HFF-Myc (cell line): ENCODE measurements around the gene TXNRD2.
"Not testable (repeated sequence)": the region's sequence is repeated elsewhere in the genome, so short reads cannot be mapped to it uniquely, and the experiment has no call there.

Source experiments
- DNase-seq: peaks from one replicate; pipeline ENCODE4 v3.0.0-alpha.2; 2011; ENCODE audit warnings: low read depth; ENCODE audit errors: extremely low read depth
- H3K4me3 ChIP-seq: replicated peaks from 2 replicates; pipeline ENCODE4 v1.5.1; 2011; ENCODE audit warnings: low read depth, mild to moderate bottlenecking, control low read depth, low read length
- TF ChIP-seq, protein P1 (sequence below): IDR thresholded peaks from 2 replicates; pipeline ENCODE4 v1.5.1; 2012; ENCODE audit warnings: mild to moderate bottlenecking, low read depth, low read length, control low read depth; ENCODE audit errors: missing control alignments

The TXNRD2 gene

DNA sequence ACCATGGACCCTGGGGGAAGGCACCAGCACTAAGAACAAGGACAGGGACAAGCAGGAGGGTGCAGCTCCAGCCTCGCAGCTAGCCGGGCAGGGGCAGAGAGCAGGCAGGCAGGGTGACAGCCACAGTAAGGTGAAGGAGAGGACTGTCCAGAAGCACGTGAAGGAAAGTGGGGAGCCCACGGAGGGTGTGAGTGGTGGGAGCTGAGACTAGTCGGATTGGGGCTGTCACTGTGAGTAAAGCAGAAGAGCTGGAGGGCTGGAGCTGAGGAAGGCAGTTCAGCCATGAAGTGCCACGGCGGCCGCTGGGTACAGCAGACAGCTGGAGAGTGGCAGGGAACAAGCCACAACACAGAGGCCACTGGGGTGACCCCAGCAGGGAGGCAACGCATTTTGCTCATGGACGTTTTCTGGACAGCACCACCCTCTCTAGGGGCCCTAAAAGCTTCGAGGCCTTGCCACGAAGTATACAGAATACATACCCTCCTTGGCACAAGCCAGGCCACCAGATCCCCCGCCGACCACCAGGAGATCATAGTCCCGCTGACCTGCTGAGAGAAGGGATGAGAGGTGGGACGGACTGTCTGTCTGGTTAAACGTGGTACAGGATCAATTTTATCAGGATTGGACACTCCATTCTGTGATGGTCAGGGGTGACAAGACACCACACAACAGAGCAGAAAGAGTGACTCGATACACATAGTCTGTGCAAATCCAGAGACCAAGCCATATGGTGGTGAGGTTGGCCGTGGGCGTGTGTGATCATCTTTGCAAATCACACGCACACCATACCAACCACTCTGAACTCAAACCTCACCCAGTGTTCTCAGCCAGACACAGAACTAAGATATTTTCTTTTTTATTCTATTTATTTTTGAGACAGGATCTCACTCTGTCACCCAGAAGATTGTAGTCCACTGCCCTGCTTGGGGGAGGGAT is 10.8 kb downstream of the TXNRD2 start:
- DNase-seq, result no peak
- TF ChIP-seq, protein P1, sequence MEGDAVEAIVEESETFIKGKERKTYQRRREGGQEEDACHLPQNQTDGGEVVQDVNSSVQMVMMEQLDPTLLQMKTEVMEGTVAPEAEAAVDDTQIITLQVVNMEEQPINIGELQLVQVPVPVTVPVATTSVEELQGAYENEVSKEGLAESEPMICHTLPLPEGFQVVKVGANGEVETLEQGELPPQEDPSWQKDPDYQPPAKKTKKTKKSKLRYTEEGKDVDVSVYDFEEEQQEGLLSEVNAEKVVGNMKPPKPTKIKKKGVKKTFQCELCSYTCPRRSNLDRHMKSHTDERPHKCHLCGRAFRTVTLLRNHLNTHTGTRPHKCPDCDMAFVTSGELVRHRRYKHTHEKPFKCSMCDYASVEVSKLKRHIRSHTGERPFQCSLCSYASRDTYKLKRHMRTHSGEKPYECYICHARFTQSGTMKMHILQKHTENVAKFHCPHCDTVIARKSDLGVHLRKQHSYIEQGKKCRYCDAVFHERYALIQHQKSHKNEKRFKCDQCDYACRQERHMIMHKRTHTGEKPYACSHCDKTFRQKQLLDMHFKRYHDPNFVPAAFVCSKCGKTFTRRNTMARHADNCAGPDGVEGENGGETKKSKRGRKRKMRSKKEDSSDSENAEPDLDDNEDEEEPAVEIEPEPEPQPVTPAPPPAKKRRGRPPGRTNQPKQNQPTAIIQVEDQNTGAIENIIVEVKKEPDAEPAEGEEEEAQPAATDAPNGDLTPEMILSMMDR, result no peak
- no peak overlapping the region for H3K4me3 ChIP-seq

DNA sequence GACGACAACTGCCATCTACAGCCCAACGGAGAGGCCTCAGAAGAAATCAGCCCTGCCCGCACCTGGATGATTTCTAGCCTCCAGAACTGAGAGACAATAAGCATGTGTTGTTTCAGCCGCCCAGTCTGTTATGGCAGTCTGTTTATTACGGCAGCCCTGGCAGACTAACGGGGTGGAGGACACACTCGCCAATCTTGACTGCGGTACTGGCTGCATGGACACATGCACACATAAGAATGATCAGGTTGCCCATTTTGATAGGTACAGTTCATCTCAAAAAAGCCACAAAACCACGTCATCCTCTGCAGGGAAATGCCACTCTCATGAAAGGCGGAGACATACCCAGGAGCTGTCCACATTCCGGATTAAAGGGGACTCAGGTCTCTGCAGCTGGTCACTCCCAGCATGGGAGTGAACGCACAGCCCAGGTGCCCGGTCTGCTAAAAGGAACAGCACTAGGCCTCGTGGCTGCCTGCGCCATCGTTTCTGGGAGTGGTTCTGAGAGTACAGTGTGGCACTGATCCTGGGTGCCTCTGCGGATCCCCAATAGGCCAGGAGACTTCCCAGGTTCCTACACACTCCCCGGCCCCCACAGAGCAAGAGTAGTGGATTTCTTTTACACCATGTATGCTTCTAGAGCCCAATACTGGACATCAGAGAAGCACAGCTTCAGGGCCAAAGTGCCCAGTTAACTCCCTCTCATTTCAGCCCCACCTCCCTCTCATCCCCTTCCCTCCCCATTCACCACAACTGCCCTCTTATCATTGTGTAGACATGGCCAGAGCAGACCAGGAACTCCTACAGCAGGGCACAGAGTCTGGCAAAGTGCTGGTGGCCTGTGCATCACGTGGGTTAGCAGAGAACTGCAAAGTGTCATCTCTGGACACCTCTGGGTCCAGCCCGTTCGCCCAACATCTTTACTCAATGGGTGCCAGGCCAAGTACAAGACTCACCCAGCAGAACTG is 11.8 kb downstream of the TXNRD2 start:
- H3K4me3 ChIP-seq, result no peak overlapping the region
- TF ChIP-seq, protein P1, result no peak
- DNase-seq, result no peak

DNA sequence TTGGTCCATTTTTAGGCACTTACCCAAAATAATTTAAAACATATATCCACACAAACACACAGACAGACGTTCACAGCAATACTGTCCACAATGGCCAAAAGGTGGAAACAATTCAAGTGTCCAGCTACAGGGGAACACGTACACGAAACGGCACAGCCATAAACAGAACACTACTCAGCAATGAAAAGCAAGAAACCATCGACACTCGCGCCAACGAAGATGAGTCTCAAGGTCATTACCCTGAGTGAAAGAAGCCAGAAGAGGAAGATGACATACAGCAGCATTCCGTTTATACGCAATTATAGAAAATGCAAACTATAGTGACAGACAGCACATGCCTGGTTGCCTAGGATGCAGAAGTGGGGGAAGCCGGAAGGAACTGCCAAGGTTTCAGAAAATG is 13.4 kb downstream of the TXNRD2 start:
- no peak overlapping the region for H3K4me3 ChIP-seq
- no peak for DNase-seq
- TF ChIP-seq, protein P1, result no peak

DNA sequence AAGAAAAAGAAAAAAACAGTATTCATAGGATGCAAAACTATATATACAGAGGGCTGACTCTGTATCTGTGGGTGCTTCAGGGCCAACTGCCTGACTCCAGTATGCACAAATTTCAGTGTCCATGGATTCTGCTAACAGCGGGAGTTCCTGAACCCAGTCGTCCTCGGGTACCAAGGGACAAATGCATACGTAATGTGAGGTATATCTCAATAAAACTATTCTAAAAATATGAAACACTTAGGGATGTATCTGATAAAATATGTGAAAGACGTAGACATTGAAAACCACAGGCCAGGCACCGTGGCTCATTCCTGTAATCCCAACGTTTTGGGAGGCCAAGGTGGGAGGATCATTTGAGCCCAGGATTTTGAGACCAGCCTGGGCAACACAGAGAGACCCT is 13.9 kb downstream of the TXNRD2 start:
- no peak for DNase-seq
- TF ChIP-seq, protein P1, result no peak
- no peak overlapping the region for H3K4me3 ChIP-seq

DNA sequence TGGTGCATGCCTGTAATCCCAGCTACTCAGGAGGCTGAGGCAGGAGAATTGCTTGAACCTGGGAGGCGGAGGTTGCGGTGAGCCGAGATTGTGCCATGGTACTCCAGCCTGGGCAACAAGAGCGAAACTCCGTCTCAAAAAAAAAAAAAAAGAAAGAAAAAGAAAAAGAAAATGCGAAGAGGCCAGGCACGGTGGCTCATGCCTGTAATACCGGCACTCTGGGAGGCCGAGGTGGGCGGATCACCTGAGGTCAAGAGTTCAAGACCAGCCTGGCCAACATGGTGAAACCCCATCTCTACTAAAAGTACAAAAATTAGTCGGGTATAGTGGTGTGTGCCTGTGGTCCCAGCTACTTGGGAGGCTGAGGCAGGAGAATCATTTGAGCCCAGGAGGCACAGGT is 15.6 kb downstream of the TXNRD2 start:
- not testable (repeated sequence) for DNase-seq, H3K4me3 ChIP-seq

DNA sequence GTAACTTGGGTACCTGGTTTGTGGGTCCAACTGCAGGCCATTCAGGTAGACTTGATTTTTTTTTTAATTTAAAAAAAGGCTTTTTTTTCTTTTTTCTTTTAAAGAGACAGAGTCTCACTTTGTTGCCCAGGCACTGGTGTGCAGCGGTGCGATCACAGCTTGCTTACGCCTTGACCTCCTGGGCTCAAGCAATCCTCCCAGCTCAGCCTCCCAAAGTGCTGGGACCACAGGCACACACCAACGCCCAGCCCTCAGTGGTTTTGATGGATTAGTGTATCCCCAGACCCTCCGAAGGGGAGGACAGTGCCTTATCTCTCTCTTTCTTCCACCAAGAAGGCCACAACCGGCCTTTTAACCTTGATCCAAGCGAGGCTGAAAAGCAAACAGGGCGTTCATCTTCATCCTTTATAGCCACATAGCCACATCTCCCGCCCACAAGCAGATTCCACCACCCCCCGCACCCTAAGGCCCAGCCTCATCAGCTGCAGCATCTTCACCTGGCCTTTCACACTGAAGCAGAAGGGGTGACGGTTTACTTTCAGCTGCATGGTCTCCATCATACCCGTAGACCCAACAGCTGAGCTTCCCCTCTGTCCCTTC is 17.6 kb downstream of the TXNRD2 start:
- H3K4me3 ChIP-seq, result no peak overlapping the region
- no peak for DNase-seq
- TF ChIP-seq, protein P1, result no peak
